Neural cell (in vitro differentiated cells): ENCODE data around the gene SETX. TPM values are rescaled to one million over a fixed set of nuclear protein-coding genes. Genes with fewer than 3 reads are reported as not detected.

ENCODE experiments used
- H2AFZ ChIP-seq: fragments of 200-600, 300-800 bp; sonication (generic), shearing (Covaris generic); 2 replicates; pipeline ENCODE4 v1.6.0; 2014; ENCODE audit warnings: low read depth, mild to moderate bottlenecking, antibody characterized with exemption, low read length, moderate library complexity
- H3F3A ChIP-seq: fragments of 200-600 bp; shearing (Covaris generic); 2 replicates; pipeline ENCODE4 v1.6.1; 2016; ENCODE audit warnings: mild to moderate bottlenecking, moderate library complexity, mixed read lengths, antibody characterized with exemption, low read length; ENCODE audit not compliant: insufficient read depth, poor library complexity, severe bottlenecking
- H3K27ac ChIP-seq: fragments of 200-600, 300-800 bp; sonication (generic), shearing (Covaris generic); 2 replicates; pipeline ENCODE4 v1.5.1; 2014; ENCODE audit warnings: mild to moderate bottlenecking, low read length, moderate library complexity
- H3K27me3 ChIP-seq: fragments of 300-800, 200-600 bp; sonication (generic), shearing (Covaris generic); 2 replicates; pipeline ENCODE4 v1.6.0; 2014; ENCODE audit warnings: mild to moderate bottlenecking, low read depth, low read length, moderate library complexity; ENCODE audit not compliant: insufficient read depth
- H3K36me3 ChIP-seq: fragments of 300-800, 200-600 bp; sonication (generic), shearing (Covaris generic); 2 replicates; pipeline ENCODE4 v1.5.1; 2014; ENCODE audit warnings: mild to moderate bottlenecking, antibody characterized with exemption, low read length, moderate library complexity; ENCODE audit not compliant: insufficient read depth
- H3K4me2 ChIP-seq: fragments of 300-800, 200-600 bp; sonication (generic), shearing (Covaris generic); 2 replicates; pipeline ENCODE4 v1.6.0; 2014; ENCODE audit warnings: mild to moderate bottlenecking, low read length
- H3K4me3 ChIP-seq: fragments of 300-800, 200-600 bp; sonication (generic), shearing (Covaris generic); 2 replicates; pipeline ENCODE4 v1.5.1; 2014; ENCODE audit warnings: mild to moderate bottlenecking, low read length, moderate library complexity
- H3K79me2 ChIP-seq: fragments of 200-600 bp; shearing (Covaris generic); replicated peaks from 2 replicates; pipeline ENCODE4 v1.6.0; 2014; ENCODE audit warnings: mild to moderate bottlenecking, low read length, moderate library complexity; ENCODE audit not compliant: insufficient read depth
- H3K9ac ChIP-seq: fragments of 300-800, 200-600 bp; sonication (generic), shearing (Covaris generic); 2 replicates; pipeline ENCODE4 v1.6.1; 2016; ENCODE audit warnings: mild to moderate bottlenecking, low read length, mixed read lengths
- H3K9me2 ChIP-seq: fragments of 200-600 bp; shearing (Covaris generic); 2 replicates; pipeline ENCODE4 v1.6.1; 2016; ENCODE audit warnings: mild to moderate bottlenecking, low read length, mixed read lengths; ENCODE audit not compliant: insufficient read depth
- H3K9me3 ChIP-seq: fragments of 200-600, 300-800 bp; sonication (generic), shearing (Covaris generic); 2 replicates; pipeline ENCODE4 v1.6.1; 2016; ENCODE audit warnings: mild to moderate bottlenecking, mixed run types, low read length, moderate library complexity, mixed read lengths
- H4K20me1 ChIP-seq: fragments of 200-600 bp; shearing (Covaris generic); 2 replicates; pipeline ENCODE4 v1.6.1; 2016; ENCODE audit warnings: mild to moderate bottlenecking, mixed run types; ENCODE audit not compliant: insufficient read depth
- CTCF ChIP-seq: fragments of 450-650 bp; IDR thresholded peaks from 2 replicates; pipeline ENCODE4 v1.5.1; 2014; ENCODE audit warnings: antibody characterized with exemption, mild to moderate bottlenecking, moderate library complexity; ENCODE audit not compliant: poor library complexity, severe bottlenecking
- EP300 ChIP-seq: fragments of 450-650 bp; conservative IDR thresholded peaks from 2 replicates; pipeline ENCODE4 v1.6.1; 2014; ENCODE audit warnings: antibody characterized with exemption, mild to moderate bottlenecking, moderate library complexity; ENCODE audit not compliant: poor library complexity, severe bottlenecking
- EZH2 ChIP-seq: fragments of 200-600, 300-800 bp; shearing (Covaris generic), sonication (generic); IDR thresholded peaks from 2 replicates; pipeline ENCODE4 v1.6.1; 2014; ENCODE audit warnings: antibody characterized with exemption, low read length, borderline replicate concordance, mild to moderate bottlenecking; ENCODE audit not compliant: insufficient read depth, poor library complexity, severe bottlenecking
- MXI1 ChIP-seq: fragments of 450-650 bp; conservative IDR thresholded peaks from 2 replicates; pipeline ENCODE4 v1.6.1; 2014; ENCODE audit warnings: antibody characterized with exemption, mild to moderate bottlenecking; ENCODE audit not compliant: poor library complexity, severe bottlenecking
- POLR2AphosphoS5 ChIP-seq: IDR thresholded peaks from 2 replicates; pipeline ENCODE4 v1.6.1; 2012
- RAD21 ChIP-seq: fragments of 450-650 bp; conservative IDR thresholded peaks from 2 replicates; pipeline ENCODE4 v1.6.1; 2014; ENCODE audit warnings: antibody characterized with exemption, mild to moderate bottlenecking, moderate library complexity
- REST ChIP-seq: IDR thresholded peaks from 2 replicates; pipeline ENCODE4 v1.6.1; 2012; ENCODE audit warnings: borderline replicate concordance
- SMC3 ChIP-seq: fragments of 450-650 bp; conservative IDR thresholded peaks from 2 replicates; pipeline ENCODE4 v1.6.1; 2014; ENCODE audit warnings: antibody characterized with exemption, mild to moderate bottlenecking, moderate library complexity; ENCODE audit not compliant: poor library complexity
- TAF1 ChIP-seq: IDR thresholded peaks from 2 replicates; pipeline ENCODE4 v1.6.1; 2012; ENCODE audit warnings: low read depth
- polyA plus RNA-seq: library from polyadenylated mRNA; depleted of rRNA; stranded (reverse); fragments of >200 nt; gene quantifications from 2 replicates; pipeline ENCODE4 v1.2.3, GENCODE V29; 2014

The SETX gene
- polyA plus RNA-seq, 1 donor from 2014 or later: 32.0 TPM

DNA sequence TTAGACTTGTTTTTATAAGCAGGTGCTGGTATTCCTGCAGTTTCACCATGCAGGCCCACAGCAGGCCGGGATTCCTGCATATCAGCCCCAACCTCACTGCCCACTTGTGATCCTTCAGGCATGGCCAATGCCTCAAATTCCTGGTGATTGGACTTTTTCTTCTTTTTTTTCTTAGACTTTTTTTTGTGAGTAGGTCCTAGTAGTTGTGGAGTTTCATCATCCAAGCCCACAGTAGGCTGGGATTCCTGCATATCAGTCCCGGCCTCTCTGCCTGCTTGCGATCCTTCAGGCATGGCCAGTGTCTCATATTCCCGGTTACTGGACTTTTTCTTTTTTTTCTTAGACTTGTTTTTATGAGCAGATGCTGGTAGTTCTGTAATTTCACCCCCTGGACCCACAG, 47.0 kb upstream of the SETX start:
- TF ChIP-seq RAD21 (no peak), TAF1 (no peak), EP300 (no peak), CTCF (no peak), SMC3 (no peak), EZH2 (no peak), POLR2AphosphoS5 (no peak), REST (no peak), MXI1 (no peak)
- H3K79me2 ChIP-seq: peaks cover 19% of the 10 kb centered on the region
- no peaks in the 10 kb centered on the region for H3F3A ChIP-seq
- H3K4me3 ChIP-seq: no peak overlapping the region
- H3K36me3 ChIP-seq: no peaks in the 10 kb centered on the region
- H3K4me2 ChIP-seq: no peak overlapping the region
- no peak overlapping the region for H2AFZ ChIP-seq
- no peaks in the 10 kb centered on the region for H3K27me3 ChIP-seq
- no peak overlapping the region for H3K9ac ChIP-seq
- no peak overlapping the region for H3K27ac ChIP-seq
- H4K20me1 ChIP-seq: no peaks in the 10 kb centered on the region
- H3K9me2 ChIP-seq: no peaks in the 10 kb centered on the region
- no peaks in the 10 kb centered on the region for H3K9me3 ChIP-seq

GRCh38 chr9:132395560-132395959, 40.8 kb upstream of the SETX start:
- Histone ChIP-seq H3K36me3 (no peaks in the 10 kb centered on the region), H3F3A (no peaks in the 10 kb centered on the region)

More at GRCh38 chr9:132395560-132395959, 40.8 kb upstream of the SETX start:
- Histone ChIP-seq H3K79me2 (no peaks in the 10 kb centered on the region), H3K27me3 (no peaks in the 10 kb centered on the region), H3K9me3 (no peaks in the 10 kb centered on the region), H3K9me2 (no peaks in the 10 kb centered on the region), H4K20me1 (no peaks in the 10 kb centered on the region), H3K9ac (no peak overlapping the region), H3K27ac (no peak overlapping the region), H3K4me3 (no peak overlapping the region), H2AFZ (no peak overlapping the region), H3K4me2 (no peak overlapping the region)
- TF ChIP-seq POLR2AphosphoS5: no peak
- TF ChIP-seq CTCF: no peak
- TF ChIP-seq REST: no peak
- TF ChIP-seq MXI1: no peak
- no peak for TF ChIP-seq SMC3
- TF ChIP-seq EZH2: no peak
- no peak for TF ChIP-seq EP300
- no peak for TF ChIP-seq TAF1
- TF ChIP-seq RAD21: no peak
